ENCODE results near the gene AOPEP.

- TF ChIP-seq CTCF (IDR thresholded peaks at IDR 0.05; ENCODE audit: extremely low read depth in 1 of 2, insufficient read depth in 1 of 2, low read depth in 1 of 2, low read length in 2 of 2) (no peak), EZH2 (IDR thresholded peaks at IDR 0.05; ENCODE audit: borderline replicate concordance, low read depth, low read length, severe bottlenecking) (no peak), POLR2AphosphoS5 (IDR thresholded peaks at IDR 0.05; ENCODE audit: insufficient read depth, low read depth, low read length) (no peak), MYC (IDR thresholded peaks at IDR 0.05; ENCODE audit: low read depth, low read length) (no peak), POLR2A (IDR thresholded peaks at IDR 0.05; ENCODE audit: low read depth, low read length) (no peak), FOS (IDR thresholded peaks at IDR 0.05; ENCODE audit: borderline replicate concordance, insufficient read depth, low read length) (no peak)
Observed at GRCh38 chr9:95058121-95058785, 331.8 kb downstream of the AOPEP start.

Measured in endothelial cell of umbilical vein (primary cell).